GM19023 (cell line): ENCODE results near the gene MVK.

Experiments used
- ATAC-seq: cut with Tn5 transposase; IDR thresholded peaks from one replicate; pipeline ENCODE4 v1.9.1; 2021; ENCODE audit warnings: mild to moderate bottlenecking, moderate library complexity; ENCODE audit not compliant: unreplicated experiment

Gene MVK

GRCh38 chr12:109605599-109606228, 32.1 kb downstream of the MVK start:
- ATAC-seq, result no peak

- no peak for ATAC-seq
Observed at GRCh38 chr12:109606320-109607028, 32.9 kb downstream of the MVK start.

- no peak for ATAC-seq
Observed at GRCh38 chr12:109607618-109608017, 34.0 kb downstream of the MVK start.

- ATAC-seq, result no peak
Observed at GRCh38 chr12:109608270-109608669, 34.7 kb downstream of the MVK start.

- ATAC-seq, result no peak
Observed at GRCh38 chr12:109608793-109609192, 35.2 kb downstream of the MVK start.

- no peak for ATAC-seq
Observed at GRCh38 chr12:109609342-109609741, 35.7 kb downstream of the MVK start.

- no peak for ATAC-seq
Observed at GRCh38 chr12:109610523-109610922, 36.9 kb downstream of the MVK start.

- ATAC-seq, result no peak
Observed at GRCh38 chr12:109611223-109611622, 37.6 kb downstream of the MVK start.

GRCh38 chr12:109612003-109612402, 38.4 kb downstream of the MVK start:
- ATAC-seq, result no peak

GRCh38 chr12:109612975-109613502, 39.4 kb downstream of the MVK start:
- ATAC-seq, result no peak

- no peak for ATAC-seq
Observed at GRCh38 chr12:109613649-109614455, 40.3 kb downstream of the MVK start.

GRCh38 chr12:109615556-109616229, 42.1 kb downstream of the MVK start:
- no peak for ATAC-seq

- ATAC-seq, result no peak
Observed at GRCh38 chr12:109617491-109617890, 43.9 kb downstream of the MVK start.

GRCh38 chr12:109618082-109618481, 44.5 kb downstream of the MVK start:
- no peak for ATAC-seq

GRCh38 chr12:109619002-109619604, 45.5 kb downstream of the MVK start:
- no peak for ATAC-seq

- ATAC-seq, result no peak
Observed at GRCh38 chr12:109621211-109621694, 47.7 kb downstream of the MVK start.

- no peak for ATAC-seq
Observed at GRCh38 chr12:109621901-109622364, 48.3 kb downstream of the MVK start.

GRCh38 chr12:109624467-109624866, 50.9 kb downstream of the MVK start:
- ATAC-seq, result no peak

- no peak for ATAC-seq
Observed at GRCh38 chr12:109625131-109625559, 51.6 kb downstream of the MVK start.

GRCh38 chr12:109625749-109626377, 52.3 kb downstream of the MVK start:
- no peak for ATAC-seq
